ENCODE results near the gene SWI5.

SWI5 gene

DNA sequence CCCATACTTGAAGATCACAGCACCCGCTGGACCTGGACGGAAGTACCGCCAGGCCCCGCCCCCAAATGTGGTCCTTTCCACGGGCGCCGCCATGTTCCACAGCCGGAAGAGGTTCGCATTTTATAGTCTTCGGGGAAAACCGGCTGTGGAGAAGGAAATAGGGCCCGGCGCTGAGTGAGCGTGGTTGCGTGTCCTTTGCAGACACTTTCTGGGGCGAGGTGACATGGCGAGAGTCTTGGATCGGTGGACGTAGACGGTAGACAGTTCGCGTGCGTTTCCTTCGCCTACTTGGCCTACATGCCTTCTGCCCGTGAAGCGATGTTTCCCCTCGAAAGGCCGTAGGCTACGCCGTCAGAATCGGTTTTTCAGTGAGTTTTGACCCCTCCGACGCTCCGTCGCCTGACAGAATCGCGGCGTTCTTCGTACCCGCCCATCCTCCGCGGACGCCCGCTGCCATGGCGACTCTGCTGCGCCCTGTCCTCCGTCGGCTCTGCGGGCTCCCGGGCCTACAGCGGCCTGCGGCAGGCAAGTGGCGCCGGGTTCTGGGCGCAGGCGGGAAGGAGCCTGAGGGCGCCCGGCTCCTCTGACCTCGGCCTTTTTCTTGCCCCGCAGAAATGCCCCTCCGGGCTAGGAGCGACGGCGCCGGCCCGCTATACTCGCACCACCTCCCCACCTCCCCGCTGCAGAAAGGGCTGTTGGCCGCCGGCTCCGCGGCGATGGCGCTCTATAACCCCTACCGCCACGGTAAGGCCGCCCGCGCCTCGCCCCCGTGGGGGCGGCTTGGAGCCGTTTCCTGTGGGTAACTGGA lies 46.5 kb downstream of the SWI5 start, which contains the start of the genes COQ4 and TRUB2:
Gene COQ4 (plus strand): TSS at position 436 of the 808 bp plus-strand sequence. CDS start 20 bp downstream, at position 456.
Gene TRUB2 (minus strand): TSS at position 44 of the 808 bp plus-strand sequence. CDS start 39 bp downstream, at position 5.
- DNase-seq = peak; percentile 97

DNA sequence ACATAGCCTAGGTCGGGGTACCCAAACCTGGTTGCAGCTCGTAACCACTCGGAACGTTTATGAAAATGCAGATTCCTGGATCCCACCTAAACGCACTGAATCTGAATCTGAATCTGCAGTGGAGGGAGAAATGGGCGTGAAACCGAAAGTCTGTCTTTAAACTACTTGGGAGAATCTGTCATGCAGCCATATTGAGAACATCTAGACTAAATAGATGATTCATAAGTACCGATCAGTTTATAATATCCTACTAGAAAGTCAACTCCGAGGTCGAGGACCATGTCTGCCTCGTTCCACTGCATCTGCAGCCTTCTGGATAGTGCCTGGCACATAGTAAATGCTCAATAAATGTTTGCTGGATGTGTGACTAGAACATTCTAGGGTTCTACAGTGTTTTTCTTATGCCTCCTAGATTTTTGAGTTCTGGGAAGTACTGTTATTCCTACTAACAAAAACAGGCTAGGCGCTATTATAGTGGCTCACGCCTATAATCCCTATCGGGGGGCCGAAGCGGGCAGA lies 47.2 kb downstream of the SWI5 start:
- DNase-seq = no peak

DNA sequence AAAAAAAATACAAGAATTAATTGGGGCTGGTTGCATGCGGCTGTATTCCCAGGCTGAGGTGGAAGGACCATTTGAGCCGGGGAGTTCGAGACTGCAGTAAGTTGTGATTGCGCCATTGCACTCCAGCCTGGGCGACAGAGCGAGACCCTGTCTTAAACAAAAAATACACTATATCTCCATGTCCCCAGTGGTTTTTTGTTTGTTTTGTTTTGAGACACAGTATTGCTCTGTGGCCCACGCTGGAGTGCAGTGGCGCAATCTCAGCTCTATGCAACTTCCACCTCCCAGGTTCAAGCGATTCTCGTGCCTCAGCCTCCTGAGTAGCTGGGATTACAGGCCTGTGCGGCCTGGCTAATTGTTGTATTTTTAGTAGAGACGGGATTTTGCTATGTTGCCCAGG lies 47.7 kb downstream of the SWI5 start:
- DNase-seq = no peak

DNA sequence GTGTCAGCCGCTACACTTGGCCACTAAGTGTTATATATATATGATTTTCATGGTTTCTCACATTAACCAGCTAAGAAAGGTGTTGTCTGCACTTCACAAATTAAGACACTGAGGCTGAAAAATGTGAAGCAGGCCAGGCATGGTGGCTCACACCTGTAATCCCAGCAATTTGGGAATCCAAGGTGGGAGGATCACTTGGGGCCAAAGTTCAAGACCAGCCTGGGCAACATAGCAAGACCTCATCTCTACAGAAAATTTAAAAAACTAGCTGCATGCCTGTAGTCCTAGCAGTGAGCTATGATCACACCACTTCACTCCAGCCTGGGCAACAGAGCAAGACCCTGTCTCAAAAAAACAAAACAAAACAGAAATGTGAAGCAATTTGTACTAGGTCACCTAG lies 48.3 kb downstream of the SWI5 start:
- no peak for DNase-seq

DNA sequence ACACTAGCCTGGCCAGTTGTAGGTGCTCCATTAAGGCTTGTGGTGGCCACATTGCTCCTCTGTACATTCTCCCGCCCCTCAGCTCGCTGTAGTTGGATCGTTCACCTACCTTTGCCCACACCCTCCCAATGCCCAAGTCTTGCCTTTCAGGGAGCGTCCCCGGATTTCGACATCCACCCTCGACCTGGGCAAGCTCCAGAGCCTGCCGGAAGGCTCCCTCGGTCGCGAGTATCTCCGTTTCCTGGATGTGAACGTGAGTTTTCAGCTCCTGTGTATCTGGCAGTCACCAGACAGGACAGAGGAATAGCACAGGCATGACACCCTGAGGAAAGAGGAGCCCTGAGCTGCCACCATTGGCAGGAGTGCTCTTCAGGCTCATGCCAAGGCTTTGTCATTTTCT lies 49.6 kb downstream of the SWI5 start:
- DNase-seq = no peak

DNA sequence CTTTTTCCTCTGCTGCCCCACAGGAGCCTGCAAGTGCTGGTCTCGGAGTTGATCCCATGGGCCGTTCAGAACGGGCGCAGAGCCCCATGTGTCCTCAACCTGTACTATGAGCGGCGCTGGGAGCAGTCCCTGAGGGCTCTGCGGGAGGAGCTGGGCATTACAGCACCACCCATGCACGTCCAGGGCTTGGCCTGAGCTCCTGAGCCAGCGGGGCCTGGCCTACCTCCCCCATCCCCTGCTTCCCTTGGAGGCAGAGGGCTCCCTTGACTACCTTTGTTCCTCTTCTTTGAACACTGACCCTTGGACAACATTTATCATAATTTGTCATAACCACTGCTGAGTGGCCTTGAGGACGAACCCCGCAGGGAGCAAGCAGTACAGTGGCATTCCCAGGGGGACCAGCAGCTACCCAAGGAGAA lies 57.4 kb downstream of the SWI5 start:
- DNase-seq = no peak

DNA sequence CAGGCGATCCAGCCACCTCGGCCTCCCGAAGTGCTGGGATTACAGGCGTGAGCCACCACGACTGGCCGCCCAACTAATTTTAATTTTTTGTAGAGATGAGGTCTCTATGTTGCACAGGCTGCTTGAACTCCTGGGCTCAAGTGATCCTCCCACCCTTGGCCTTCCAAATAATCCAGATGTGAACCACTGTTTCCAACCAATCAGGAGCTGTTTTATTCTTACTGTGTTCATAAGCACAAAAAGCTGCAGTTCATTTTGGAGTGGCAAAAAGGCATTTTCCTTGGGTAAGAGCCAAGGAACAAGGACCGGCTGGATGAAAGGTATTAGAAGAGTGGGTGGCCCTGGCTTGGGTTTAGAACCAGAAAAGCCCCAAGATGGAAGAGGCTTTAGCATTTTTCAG lies 59.1 kb downstream of the SWI5 start:
- no peak for DNase-seq

DNA sequence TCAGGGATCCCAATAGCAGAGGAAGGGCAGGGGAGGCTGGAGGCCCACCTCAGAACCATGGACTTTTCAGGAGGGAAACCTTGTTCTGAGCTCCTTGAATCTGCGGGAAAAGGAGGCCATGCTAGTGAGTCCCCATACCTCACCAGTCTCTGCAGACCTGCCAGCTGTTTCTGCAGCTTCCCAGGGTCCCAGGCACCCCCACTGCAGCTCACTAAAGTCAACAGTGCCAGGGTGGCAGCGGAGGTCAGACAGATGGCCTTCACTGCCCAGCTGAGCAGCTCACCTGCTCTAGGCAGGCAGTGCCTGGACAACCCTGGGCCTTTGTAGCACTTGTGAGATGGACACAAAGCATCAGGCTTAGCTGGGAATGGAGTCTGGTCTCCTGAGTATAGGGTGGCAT lies 59.8 kb downstream of the SWI5 start:
- no peak for DNase-seq

DNA sequence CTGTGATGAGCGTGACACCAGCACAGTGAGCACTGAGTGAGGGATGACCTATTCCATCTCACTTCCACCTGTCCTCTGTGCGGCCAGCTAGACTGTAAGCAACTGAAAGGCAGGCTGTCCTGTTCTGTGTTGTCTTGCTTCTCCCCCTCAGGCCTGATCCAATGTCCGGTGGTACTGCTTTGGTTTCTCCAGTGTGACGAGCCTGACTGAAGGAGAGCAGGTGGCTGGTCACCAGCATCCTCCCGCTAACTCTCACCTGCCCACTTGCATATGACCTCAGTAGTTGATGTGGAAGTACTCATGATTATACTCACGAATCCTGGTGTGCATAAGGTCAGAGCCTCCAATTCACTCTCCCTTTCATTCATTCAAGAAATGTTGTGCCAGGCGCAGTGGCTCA lies 61.9 kb downstream of the SWI5 start:
- no peak for DNase-seq
